Lung (tissue), 12 donors: Measurements from ENCODE around the gene PPARA. TPM values are rescaled to one million over a fixed set of nuclear protein-coding genes. Genes with fewer than 3 reads are reported as not detected.

Source experiments
- ATAC-seq: fragments of 200-7000 bp; cut with Tn5 transposase; one replicate; pipeline ENCODE4 v1.9.1; 2020; ENCODE audit warnings: moderate number of reproducible peaks; ENCODE audit not compliant: insufficient read depth, low FRiP score
- DNase-seq, 3 donors: peaks; one replicate each; pipeline ENCODE4 v3.0.0-alpha.2; 2013 to 2017
- H3K27ac ChIP-seq, 2 donors: one replicate each; pipeline ENCODE4 v1.5.1; 2013; ENCODE audit warnings: mild to moderate bottlenecking in 2 of 2, moderate library complexity in 2 of 2, control low read depth in 1 of 2, inconsistent platforms in 1 of 2, low read depth in 1 of 2, low read length in 1 of 2
- H3K27me3 ChIP-seq, 3 donors: one replicate each; pipeline ENCODE4 v1.5.1; 2013; ENCODE audit warnings: low read length in 2 of 3; ENCODE audit not compliant: control insufficient read depth in 3 of 3, insufficient read depth in 3 of 3
- H3K36me3 ChIP-seq, 4 donors: one replicate each; pipeline ENCODE4 v1.5.1; 2013; ENCODE audit warnings: low read length in 4 of 4, mild to moderate bottlenecking in 1 of 4, moderate library complexity in 1 of 4; ENCODE audit not compliant: control insufficient read depth in 4 of 4, insufficient read depth in 4 of 4
- H3K4me1 ChIP-seq, 5 donors: one replicate each; pipeline ENCODE4 v1.5.1; 2013; ENCODE audit warnings: low read length in 5 of 5, mild to moderate bottlenecking in 2 of 5, moderate library complexity in 1 of 5; ENCODE audit not compliant: control insufficient read depth in 5 of 5, insufficient read depth in 5 of 5
- H3K4me3 ChIP-seq: one replicate; pipeline ENCODE4 v1.5.1; 2013; ENCODE audit warnings: mild to moderate bottlenecking, control low read depth, moderate library complexity
- H3K9ac ChIP-seq, 2 donors: one replicate each; pipeline ENCODE4 v1.5.1; 2013; ENCODE audit warnings: low read length in 2 of 2, control low read depth in 1 of 2; ENCODE audit not compliant: insufficient read depth in 1 of 2
- H3K9me3 ChIP-seq, 4 donors: one replicate each; pipeline ENCODE4 v1.5.1; 2013; ENCODE audit warnings: low read length in 3 of 4, mild to moderate bottlenecking in 1 of 4, moderate library complexity in 1 of 4; ENCODE audit not compliant: control insufficient read depth in 4 of 4, insufficient read depth in 3 of 4
- CTCF ChIP-seq: IDR thresholded peaks from 2 replicates; pipeline ENCODE4 v1.5.1; 2012; ENCODE audit warnings: mild to moderate bottlenecking; ENCODE audit errors: control extremely low read depth, extremely low read depth
- WGBS, 2 donors: extraction: QIAGEN DNeasy Blood & Tissue Kit; methylation state at CpG; one replicate each; pipeline ENCODE4 v1.1.7; 2013; 5-methylcytosine and 5-hydroxymethylcytosine counted together
- polyA plus RNA-seq, 2 donors: library from polyadenylated mRNA; stranded (reverse); fragments of 200-250 nt; gene quantifications; one replicate each; pipeline ENCODE4 v1.2.1, GENCODE V29; 2013
- total RNA-seq, 2 donors: library from RNA; depleted of rRNA in 1 of 2; stranded (reverse); fragments of >200 nt in 1 of 2; gene quantifications; one replicate each; pipeline ENCODE4 v1.2.1, GENCODE V29; 2014 to 2021
- donor health status: control.
- donor health status: control.
- donor health status: Bipolar disorder and iron deficiency.
- donor health status: healthy.
- donor health status: DM: yes; HTN: yes; CAD: no.

The PPARA gene
- total and polyA plus RNA-seq, 4 donors: 4.4 to 18.1 (median 11.0) TPM

- peaks cover 8 to 33% (median 17%) of the 10 kb centered on the region in 4 donors for H3K36me3 ChIP-seq
- peaks cover 0 to 12% (median 0%) of the 10 kb centered on the region in 5 donors for H3K4me1 ChIP-seq
- H3K9me3 ChIP-seq: peaks cover 0 to 18% (median 12%) of the 10 kb centered on the region in 4 donors
- no peak overlapping the region for H3K27ac ChIP-seq
- H3K9ac ChIP-seq: no peak overlapping the region
- ATAC-seq (no peak), DNase-seq (no peak)
- no peak overlapping the region for H3K4me3 ChIP-seq
- no peaks in the 10 kb centered on the region for H3K27me3 ChIP-seq
- no peak for TF ChIP-seq CTCF
- 90 to 92% methylated on average over 9 of the region's 9 CpGs for WGBS, 2 donors
Measured at GRCh38 chr22:46176508-46177003, 26.2 kb downstream of the PPARA start.

- Histone ChIP-seq H3K27me3 (no peaks in the 10 kb centered on the region), H3K9me3 (peaks cover 0 to 18% (median 13%) of the 10 kb centered on the region in 4 donors), H3K4me3 (no peak overlapping the region), H3K4me1 (no peaks in the 10 kb centered on the region), H3K27ac (no peak overlapping the region), H3K9ac (no peak overlapping the region), H3K36me3 (peaks cover 5 to 50% (median 26%) of the 10 kb centered on the region in 4 donors)
- no peak for ATAC-seq
- no peak for TF ChIP-seq CTCF
- WGBS, 2 donors: 92 to 97% methylated on average over 4 of the region's 4 CpGs
- no peak for DNase-seq
Measured at GRCh38 chr22:46178755-46179505, 28.6 kb downstream of the PPARA start.

GRCh38 chr22:46179748-46180147, 29.4 kb downstream of the PPARA start:
- Histone ChIP-seq H3K27me3 (no peaks in the 10 kb centered on the region), H3K4me3 (no peak overlapping the region), H3K9me3 (peaks cover 0 to 18% (median 13%) of the 10 kb centered on the region in 4 donors), H3K27ac (no peak overlapping the region), H3K36me3 (peaks cover 5 to 51% (median 30%) of the 10 kb centered on the region in 4 donors), H3K9ac (no peak overlapping the region), H3K4me1 (no peaks in the 10 kb centered on the region)
- no peak for TF ChIP-seq CTCF
- 92 to 100% methylated on average over 1 of the region's 1 CpG for WGBS, 2 donors
- ATAC-seq: no peak
- no peak for DNase-seq
